ENCODE measurements around the gene SPRR2F. TPM values are rescaled to one million over a fixed set of nuclear protein-coding genes. Genes with fewer than 3 reads are reported as not detected.

SPRR2F gene
- total RNA-seq, 1 donor from 2014 or later: not detected

DNA sequence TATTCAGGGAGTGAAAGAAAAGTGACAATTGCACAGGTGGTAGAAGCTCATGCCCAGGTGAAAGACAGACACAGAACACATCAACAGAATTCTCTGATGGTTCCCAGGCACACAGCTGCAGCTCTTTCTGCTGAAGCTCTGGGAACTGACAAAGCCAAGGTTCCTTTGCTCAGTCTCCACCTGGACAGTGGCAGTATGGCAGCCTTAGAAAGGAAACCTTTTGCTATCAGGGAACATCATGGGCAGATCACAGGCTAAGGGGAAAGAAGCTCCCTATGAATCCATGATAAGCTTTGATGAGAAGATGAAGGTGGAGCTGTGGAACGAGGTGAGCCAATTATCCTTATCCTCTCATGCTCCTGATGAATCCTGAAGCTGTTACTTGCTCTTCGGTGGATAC is 43.1 kb downstream of the SPRR2F start:
- intact Hi-C loops (cut with DNase I): no loop called here
- TF ChIP-seq, protein P1, sequence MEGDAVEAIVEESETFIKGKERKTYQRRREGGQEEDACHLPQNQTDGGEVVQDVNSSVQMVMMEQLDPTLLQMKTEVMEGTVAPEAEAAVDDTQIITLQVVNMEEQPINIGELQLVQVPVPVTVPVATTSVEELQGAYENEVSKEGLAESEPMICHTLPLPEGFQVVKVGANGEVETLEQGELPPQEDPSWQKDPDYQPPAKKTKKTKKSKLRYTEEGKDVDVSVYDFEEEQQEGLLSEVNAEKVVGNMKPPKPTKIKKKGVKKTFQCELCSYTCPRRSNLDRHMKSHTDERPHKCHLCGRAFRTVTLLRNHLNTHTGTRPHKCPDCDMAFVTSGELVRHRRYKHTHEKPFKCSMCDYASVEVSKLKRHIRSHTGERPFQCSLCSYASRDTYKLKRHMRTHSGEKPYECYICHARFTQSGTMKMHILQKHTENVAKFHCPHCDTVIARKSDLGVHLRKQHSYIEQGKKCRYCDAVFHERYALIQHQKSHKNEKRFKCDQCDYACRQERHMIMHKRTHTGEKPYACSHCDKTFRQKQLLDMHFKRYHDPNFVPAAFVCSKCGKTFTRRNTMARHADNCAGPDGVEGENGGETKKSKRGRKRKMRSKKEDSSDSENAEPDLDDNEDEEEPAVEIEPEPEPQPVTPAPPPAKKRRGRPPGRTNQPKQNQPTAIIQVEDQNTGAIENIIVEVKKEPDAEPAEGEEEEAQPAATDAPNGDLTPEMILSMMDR (IDR thresholded peaks at IDR 0.05): no peak
- H3K4me3 ChIP-seq: no peak overlapping the region
- DNase-seq: no peak
- no peaks in the 10 kb centered on the region for H3K9me3 ChIP-seq
- ATAC-seq: no peak
- no peaks in the 10 kb centered on the region for H3K4me1 ChIP-seq
- H3K36me3 ChIP-seq: no peaks in the 10 kb centered on the region
- H3K27me3 ChIP-seq: no peaks in the 10 kb centered on the region
- no peak overlapping the region for H3K27ac ChIP-seq

Other genes starting within 250 kb of the SPRR2F start
- gene SMCP, start 235.2 kb downstream of the SPRR2F start, total RNA-seq: not detected
- gene IVL, start 205.0 kb downstream of the SPRR2F start, total RNA-seq: not detected
- gene SPRR5, start 166.3 kb downstream of the SPRR2F start, total RNA-seq: not detected
- gene SPRR4, start 142.9 kb downstream of the SPRR2F start, total RNA-seq: not detected
- not detected for gene SPRR1A, start 129.4 kb downstream of the SPRR2F start, total RNA-seq
- not detected for gene SPRR3, start 111.8 kb downstream of the SPRR2F start, total RNA-seq
- gene SPRR1B, start 82.3 kb downstream of the SPRR2F start, total RNA-seq: not detected
- gene SPRR2D, start 72.4 kb downstream of the SPRR2F start, total RNA-seq: not detected
- gene SPRR2A, start 56.0 kb downstream of the SPRR2F start, total RNA-seq: not detected
- not detected for gene SPRR2B, start 41.9 kb downstream of the SPRR2F start, total RNA-seq
- not detected for gene SPRR2E, start 19.0 kb downstream of the SPRR2F start, total RNA-seq
- gene SPRR2G, start 37.4 kb upstream of the SPRR2F start, total RNA-seq: not detected
- gene LELP1, start 89.9 kb upstream of the SPRR2F start, total RNA-seq: not detected
- not detected for gene PRR9, start 104.1 kb upstream of the SPRR2F start, total RNA-seq
- not detected for gene LORICRIN, start 146.2 kb upstream of the SPRR2F start, total RNA-seq
- gene PGLYRP3, start 199.4 kb upstream of the SPRR2F start, total RNA-seq: not detected
- gene PGLYRP4, start 235.3 kb upstream of the SPRR2F start, total RNA-seq: not detected
- 418 TPM for gene S100A9, start 244.3 kb upstream of the SPRR2F start, total RNA-seq